Muscle layer of colon (tissue), 2 donors: Measurements from ENCODE around the gene ARNT2.

ENCODE experiments used
- H3K27ac ChIP-seq: one replicate; pipeline ENCODE4 v1.7.0; 2013; ENCODE audit warnings: low read depth, mild to moderate bottlenecking, low read length, moderate library complexity
- H3K27me3 ChIP-seq, 2 donors: one replicate each; pipeline ENCODE4 v1.7.0; 2013; ENCODE audit warnings: low read length in 2 of 2, mild to moderate bottlenecking in 2 of 2; ENCODE audit not compliant: insufficient read depth in 2 of 2, control insufficient read depth in 1 of 2
- H3K36me3 ChIP-seq: one replicate; pipeline ENCODE4 v1.7.0; 2013; ENCODE audit warnings: mild to moderate bottlenecking, low read length; ENCODE audit not compliant: insufficient read depth
- H3K4me1 ChIP-seq: one replicate; pipeline ENCODE4 v1.7.0; 2013; ENCODE audit warnings: mild to moderate bottlenecking, low read length; ENCODE audit not compliant: insufficient read depth
- H3K4me3 ChIP-seq, 2 donors: one replicate each; pipeline ENCODE4 v1.7.0; 2013; ENCODE audit warnings: low read length in 2 of 2, low read depth in 1 of 2, mild to moderate bottlenecking in 1 of 2, moderate library complexity in 1 of 2
- H3K9ac ChIP-seq: one replicate; pipeline ENCODE4 v1.7.0; 2013; ENCODE audit warnings: low read length
- H3K9me3 ChIP-seq: one replicate; pipeline ENCODE4 v1.7.0; 2013; ENCODE audit warnings: mild to moderate bottlenecking, low read length
- donor health status: abdominal sarcoma.
- donor health status: Adenocarcinoma of cecum.

Gene ARNT2

DNA sequence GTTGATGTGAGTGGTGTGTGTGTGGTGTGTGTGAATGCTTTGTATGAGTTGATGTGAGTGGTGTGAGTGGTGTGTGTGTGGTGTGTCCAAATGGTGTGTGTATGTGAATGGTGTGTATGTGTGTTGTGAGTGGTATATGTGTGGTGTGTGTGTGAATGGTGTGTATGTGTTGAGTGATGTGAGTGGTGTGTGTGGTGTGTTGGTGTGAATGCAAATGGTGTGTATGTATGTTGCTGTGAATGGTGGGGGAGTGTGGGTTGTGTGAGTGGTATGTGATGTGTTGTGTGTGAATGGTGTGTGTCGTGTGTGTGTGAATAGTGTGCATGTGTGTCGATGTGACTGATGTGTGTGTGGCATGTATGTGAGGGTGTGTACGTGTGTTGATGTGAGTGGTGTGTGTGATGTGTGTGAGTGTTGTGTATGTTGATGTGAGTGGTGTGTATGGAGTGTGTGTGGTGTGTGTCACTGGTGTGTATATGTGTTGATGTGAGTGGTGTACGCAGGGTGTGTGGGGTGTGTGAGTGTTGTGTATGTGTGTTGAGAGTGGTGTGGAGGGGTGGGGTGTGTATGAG lies 40.6 kb downstream of the ARNT2 start:
- Histone ChIP-seq H3K4me3 (no peak overlapping the region), H3K9me3 (no peaks in the 10 kb centered on the region), H3K4me1 (no peaks in the 10 kb centered on the region), H3K36me3 (no peaks in the 10 kb centered on the region), H3K9ac (no peak overlapping the region), H3K27ac (no peak overlapping the region), H3K27me3 (no peaks in the 10 kb centered on the region)

DNA sequence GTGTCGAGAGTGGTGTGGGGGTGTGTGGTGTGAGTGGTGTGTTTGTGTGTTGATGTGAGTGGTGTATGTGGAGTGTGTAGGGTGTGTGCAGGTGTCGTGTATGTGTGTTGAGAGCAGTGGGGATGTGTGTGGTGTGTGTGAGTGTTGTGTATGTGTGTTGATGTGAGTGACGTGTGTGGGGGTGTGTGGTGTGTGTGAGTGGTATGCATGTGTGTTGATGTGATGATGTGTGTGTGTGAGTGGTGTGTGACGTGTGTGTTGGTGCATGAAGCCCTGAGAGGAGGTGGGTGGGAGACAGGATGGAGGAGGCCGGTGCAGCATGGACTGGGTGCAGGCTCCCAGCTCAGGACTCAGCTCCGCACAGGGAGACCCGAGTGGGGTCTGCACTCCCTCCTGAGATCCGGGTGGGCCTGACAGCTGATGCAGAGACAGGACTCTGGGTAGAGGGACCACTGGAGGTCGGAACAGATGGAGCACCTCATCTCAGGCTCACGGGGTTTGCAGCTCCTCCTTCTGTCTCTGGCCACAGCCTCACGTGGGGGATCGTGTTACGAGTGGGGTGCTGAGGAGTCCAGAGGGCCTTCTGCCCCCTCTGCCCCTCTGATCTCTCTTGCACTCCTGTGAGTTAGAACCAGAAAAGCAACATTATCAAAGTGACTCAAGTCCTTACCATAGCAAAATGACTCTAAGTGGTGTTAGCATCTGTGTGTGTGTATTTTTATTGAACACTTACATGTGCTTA lies 41.3 kb downstream of the ARNT2 start:
- H3K4me3 ChIP-seq: no peak overlapping the region
- no peak overlapping the region for H3K27ac ChIP-seq
- no peaks in the 10 kb centered on the region for H3K4me1 ChIP-seq
- H3K36me3 ChIP-seq: no peaks in the 10 kb centered on the region
- H3K27me3 ChIP-seq: no peaks in the 10 kb centered on the region
- no peak overlapping the region for H3K9ac ChIP-seq
- no peaks in the 10 kb centered on the region for H3K9me3 ChIP-seq

DNA sequence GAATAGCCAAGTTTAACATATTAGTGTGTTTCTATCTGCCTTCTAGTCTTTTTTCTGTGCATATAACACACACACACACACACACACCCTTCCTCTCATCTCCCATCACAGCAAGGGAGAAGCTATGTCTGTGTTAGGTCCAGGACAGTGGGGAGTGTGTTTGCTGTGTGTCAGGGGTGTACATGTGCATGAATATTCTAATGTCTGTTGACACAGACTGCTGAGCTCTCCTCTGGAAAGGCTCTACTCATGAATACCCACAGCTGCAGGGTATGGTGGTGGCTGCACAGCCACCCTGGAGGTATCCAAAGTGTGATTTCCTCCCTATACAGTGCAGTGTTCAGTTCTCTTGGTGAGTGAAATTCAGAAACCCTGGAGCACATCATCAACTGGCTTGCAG lies 42.9 kb downstream of the ARNT2 start:
- H3K9ac ChIP-seq: no peak overlapping the region
- no peaks in the 10 kb centered on the region for H3K9me3 ChIP-seq
- no peak overlapping the region for H3K27ac ChIP-seq
- no peak overlapping the region for H3K4me3 ChIP-seq
- H3K36me3 ChIP-seq: no peaks in the 10 kb centered on the region
- no peaks in the 10 kb centered on the region for H3K4me1 ChIP-seq
- H3K27me3 ChIP-seq: no peaks in the 10 kb centered on the region

DNA sequence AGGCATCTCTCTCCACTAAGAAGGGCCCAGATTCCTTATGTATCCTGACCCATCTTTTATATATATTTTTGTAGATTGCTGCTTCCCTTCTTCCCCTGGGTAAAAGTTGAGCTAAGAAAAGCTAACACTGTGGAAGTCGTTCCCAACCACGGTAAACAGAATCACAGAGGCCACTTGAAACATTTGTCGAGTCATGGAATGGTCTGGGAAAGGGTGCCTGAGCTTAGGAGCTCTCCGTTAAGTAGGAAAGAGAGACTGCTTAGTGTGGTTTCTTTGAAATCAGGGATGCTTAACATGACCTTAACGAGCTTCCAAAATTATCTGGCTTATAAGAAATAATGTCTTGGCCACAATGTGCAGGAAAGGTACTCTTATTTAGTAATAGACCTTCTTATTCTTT lies 45.6 kb downstream of the ARNT2 start:
- Histone ChIP-seq H3K4me3 (no peak overlapping the region), H3K27me3 (no peaks in the 10 kb centered on the region), H3K27ac (no peak overlapping the region), H3K4me1 (no peaks in the 10 kb centered on the region), H3K9ac (no peak overlapping the region), H3K36me3 (no peaks in the 10 kb centered on the region), H3K9me3 (no peaks in the 10 kb centered on the region)

DNA sequence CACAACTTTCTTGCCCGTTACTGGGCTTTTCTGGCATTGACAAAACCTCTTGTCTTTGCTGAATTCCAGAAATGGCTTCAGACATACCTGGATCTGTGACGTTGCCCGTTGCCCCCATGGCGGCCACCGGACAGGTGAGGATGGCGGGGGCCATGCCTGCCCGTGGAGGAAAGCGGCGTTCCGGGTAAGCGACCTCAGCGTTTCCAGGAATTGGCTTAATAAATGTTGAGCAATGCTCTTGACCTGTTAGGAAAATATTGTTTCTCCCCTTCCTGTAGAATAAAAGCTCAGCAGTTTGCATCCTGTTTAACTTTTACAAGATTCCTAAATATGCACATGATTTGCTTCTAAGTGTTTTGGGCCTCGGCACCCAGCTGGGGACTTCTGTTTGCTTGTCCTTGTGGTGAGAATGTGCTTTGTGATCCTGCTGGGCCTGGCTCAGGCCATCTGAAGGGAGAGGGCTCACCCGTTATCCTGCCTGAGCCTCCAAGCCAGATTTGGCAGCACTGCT lies 46.7 kb downstream of the ARNT2 start:
- no peaks in the 10 kb centered on the region for H3K36me3 ChIP-seq
- H3K27ac ChIP-seq: no peak overlapping the region
- H3K9ac ChIP-seq: no peak overlapping the region
- H3K4me3 ChIP-seq: no peak overlapping the region
- H3K27me3 ChIP-seq: no peaks in the 10 kb centered on the region
- no peaks in the 10 kb centered on the region for H3K4me1 ChIP-seq
- H3K9me3 ChIP-seq: no peaks in the 10 kb centered on the region

DNA sequence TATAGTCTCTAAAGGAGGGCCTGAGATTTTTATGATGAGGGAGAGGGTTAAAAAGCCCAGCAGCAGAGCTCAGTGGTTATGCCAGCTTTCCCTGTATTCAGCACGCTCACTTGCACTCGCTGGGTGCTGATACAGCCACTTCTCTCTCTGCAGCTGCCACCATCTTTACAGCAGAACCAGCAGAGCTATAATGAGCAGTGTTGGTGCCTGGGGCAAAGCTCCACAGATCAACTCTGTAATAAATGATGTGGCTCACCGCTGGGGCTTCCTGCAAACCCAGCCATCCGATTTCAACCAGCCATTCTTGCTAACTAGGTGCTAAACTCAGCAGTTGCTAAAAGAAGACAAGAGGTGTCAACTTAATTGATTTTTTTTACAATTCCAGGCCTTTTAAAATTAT lies 48.0 kb downstream of the ARNT2 start:
- Histone ChIP-seq H3K9ac (no peak overlapping the region), H3K27me3 (no peaks in the 10 kb centered on the region), H3K36me3 (no peaks in the 10 kb centered on the region), H3K27ac (no peak overlapping the region), H3K9me3 (no peaks in the 10 kb centered on the region), H3K4me1 (no peaks in the 10 kb centered on the region), H3K4me3 (no peak overlapping the region)

DNA sequence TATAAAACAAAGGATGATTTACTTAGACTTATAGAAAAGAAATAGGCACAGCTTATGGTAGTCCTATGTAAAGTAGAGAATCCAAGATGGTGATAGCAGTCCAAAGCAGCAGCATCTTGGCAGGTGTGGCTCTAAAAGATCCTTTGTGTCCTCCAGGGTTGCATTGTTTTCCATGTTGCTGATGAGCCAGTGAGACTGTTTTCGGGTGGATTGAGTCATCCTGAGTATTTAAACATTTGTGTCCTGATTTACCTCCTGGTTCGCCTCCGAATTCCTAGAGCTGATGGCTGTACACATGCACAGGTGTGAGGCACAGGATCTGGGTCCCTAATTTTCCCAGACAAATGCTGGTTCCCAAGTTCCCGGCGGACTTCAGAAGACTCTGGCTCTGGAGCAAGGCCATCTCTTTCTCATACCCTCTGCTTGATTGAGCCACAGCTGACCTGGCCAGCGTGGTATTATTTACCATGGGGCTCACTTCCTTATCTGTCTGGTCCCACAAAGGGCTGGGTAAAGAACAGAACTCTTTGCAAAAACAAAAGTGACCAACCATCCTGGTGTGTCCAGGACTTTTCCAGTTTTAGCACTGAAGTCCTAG lies 51.0 kb downstream of the ARNT2 start:
- no peaks in the 10 kb centered on the region for H3K4me1 ChIP-seq
- no peak overlapping the region for H3K27ac ChIP-seq
- no peaks in the 10 kb centered on the region for H3K27me3 ChIP-seq
- H3K36me3 ChIP-seq: no peaks in the 10 kb centered on the region
- H3K4me3 ChIP-seq: no peak overlapping the region
- H3K9me3 ChIP-seq: no peaks in the 10 kb centered on the region
- H3K9ac ChIP-seq: no peak overlapping the region

DNA sequence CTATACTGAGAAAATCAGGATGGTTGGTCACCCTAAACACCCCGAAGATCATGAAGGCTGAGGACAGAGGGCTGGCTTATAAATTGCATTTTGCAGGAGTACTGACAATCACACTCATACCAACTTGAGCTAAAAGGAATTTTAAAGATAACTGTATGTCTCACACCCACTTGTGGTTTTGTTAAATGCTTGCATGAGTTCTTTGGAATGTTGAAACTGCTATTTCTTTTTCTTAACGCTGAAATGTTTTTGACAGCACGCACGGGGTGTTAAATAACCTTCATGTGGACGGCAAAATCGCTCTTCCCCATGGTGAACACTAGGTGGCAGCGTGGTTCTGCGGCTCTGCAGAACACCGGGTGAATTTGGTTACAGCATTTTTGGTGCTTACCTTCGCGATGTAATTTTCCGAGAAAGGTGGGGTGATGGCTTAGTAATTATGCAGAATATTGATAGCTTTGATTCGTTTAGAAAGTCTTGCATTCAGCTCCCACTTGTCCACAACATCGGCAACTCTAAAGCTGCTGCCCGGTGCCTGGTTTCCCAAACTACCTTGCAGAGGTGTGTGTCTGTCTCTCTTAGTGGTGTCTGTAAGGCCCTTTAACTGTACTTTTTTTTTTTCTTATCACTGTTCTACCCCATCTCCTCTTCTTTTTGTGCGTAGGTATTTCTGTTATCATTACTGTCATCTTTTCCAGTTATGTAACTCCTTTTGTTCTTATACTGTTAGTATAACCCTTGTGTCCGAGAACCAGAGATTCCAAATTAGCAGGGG lies 51.7 kb downstream of the ARNT2 start:
- Histone ChIP-seq H3K4me1 (no peaks in the 10 kb centered on the region), H3K4me3 (no peak overlapping the region), H3K27me3 (no peaks in the 10 kb centered on the region), H3K9ac (no peak overlapping the region), H3K9me3 (no peaks in the 10 kb centered on the region), H3K27ac (no peak overlapping the region), H3K36me3 (no peaks in the 10 kb centered on the region)

DNA sequence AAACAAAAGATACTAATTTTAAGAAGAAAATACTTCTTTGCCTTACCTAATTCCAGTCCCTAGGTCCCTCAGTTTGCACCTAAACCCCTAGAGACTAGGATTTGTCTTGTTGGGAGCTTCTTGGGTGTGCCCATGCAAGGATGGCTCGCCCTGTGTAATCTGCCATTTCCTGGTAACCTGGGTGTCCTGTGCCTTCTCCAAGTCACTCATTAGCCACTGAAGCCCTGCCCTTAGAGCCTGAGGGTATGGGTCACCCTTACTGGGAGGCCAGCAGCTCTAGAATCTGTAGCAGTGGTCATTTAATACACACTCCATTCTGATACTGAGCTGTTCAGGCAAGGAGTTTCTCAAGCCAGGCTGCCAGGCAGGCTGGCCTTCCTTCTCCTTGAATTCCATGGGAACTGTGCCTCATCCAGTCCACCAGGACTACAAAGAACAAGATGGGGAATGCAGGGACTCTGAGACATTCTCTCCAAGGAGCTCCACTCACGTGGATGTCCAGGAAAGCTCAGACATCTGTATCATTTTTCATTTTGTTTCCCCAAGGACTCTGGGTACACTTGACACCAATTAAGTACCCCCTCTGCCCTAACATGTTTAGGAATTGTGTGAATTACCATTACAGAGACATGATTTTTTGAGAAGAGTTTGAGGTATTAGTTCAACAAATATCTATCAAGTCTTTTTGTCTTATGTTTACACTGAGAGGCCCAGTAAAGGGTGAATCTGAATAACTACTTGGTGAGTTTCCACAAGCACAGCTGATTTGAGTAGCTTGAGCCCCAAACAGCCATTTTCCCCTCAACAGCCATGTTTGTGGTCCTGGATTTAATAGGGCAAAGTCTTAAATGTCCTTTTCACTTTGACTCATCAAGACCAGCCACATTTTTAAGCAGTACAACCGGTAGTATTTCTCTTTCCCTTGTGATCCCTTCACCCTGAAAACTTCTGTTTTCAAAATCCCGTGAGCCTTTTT lies 52.6 kb downstream of the ARNT2 start:
- Histone ChIP-seq H3K36me3 (no peaks in the 10 kb centered on the region), H3K4me3 (no peak overlapping the region), H3K27ac (no peak overlapping the region), H3K4me1 (no peaks in the 10 kb centered on the region), H3K27me3 (no peaks in the 10 kb centered on the region), H3K9me3 (no peaks in the 10 kb centered on the region), H3K9ac (no peak overlapping the region)

DNA sequence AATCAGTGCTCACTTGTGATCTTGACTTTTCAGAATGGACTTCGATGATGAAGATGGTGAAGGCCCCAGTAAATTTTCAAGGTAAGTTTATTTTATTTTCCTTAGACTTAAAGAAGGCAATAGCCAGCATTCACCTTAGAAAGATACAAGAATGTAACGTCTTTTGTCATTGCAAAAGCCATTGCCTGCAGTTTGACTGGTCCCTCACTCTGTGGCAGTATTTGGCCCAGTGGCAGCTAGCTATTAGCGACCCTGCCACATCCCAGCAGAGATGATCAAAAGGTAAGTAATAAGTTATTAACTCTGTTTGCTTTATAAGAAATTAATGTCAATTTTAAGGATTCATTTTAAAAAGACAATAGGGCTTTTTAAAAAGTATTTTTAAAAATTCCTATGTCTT lies 53.7 kb downstream of the ARNT2 start:
- H3K9me3 ChIP-seq: no peaks in the 10 kb centered on the region
- H3K27ac ChIP-seq: no peak overlapping the region

More for the DNA sequence above, 53.7 kb downstream of the ARNT2 start:
- Histone ChIP-seq H3K36me3 (no peaks in the 10 kb centered on the region), H3K4me1 (no peaks in the 10 kb centered on the region), H3K9ac (no peak overlapping the region), H3K27me3 (no peaks in the 10 kb centered on the region), H3K4me3 (no peak overlapping the region)
